Ovary (tissue), 3 donors: ENCODE data around the gene DYRK1B.

Experiments used
- CTCF ChIP-seq, 3 donors: fragments of 450-650 bp in 2 of 3; fragments of 200-600 bp in 1 of 3; IDR thresholded peaks; one replicate each; pipeline versions ENCODE4 v1.5.1 to v1.8.0; 2016 to 2022; ENCODE audit warnings: antibody characterized with exemption in 3 of 3, mild to moderate bottlenecking in 1 of 3
- POLR2A ChIP-seq: fragments of 450-650 bp; IDR thresholded peaks from one replicate; pipeline ENCODE4 v1.6.1; 2017; ENCODE audit warnings: antibody characterized with exemption, mild to moderate bottlenecking, moderate library complexity
- donor health status: DM: no; HTN: no; CAD: no.

GRCh38 chr19:39780894-39781293 lies 53.1 kb downstream of the DYRK1B start:
- TF ChIP-seq CTCF (IDR thresholded peaks at IDR 0.05): no peak
- no peak for TF ChIP-seq POLR2A
